ENCODE data around the gene OSER1. TPM values are rescaled to one million over a fixed set of nuclear protein-coding genes. Genes with fewer than 3 reads are reported as not detected.

Gene OSER1
- 10 to 100 TPM; 16.1 to 62.2 (median 25.0) TPM for total RNA-seq

- peak; percentile 90 for DNase-seq
- intact Hi-C loops (cut with DNase I): loop anchor here (10.0 kb wide), 2 partner anchors 254 to 404 kb away; no protein-coding TSS in a partner anchor
- Histone ChIP-seq H3K4me3 (peak within 1 kb of the TSS; percentile 76 to 98 (median 91)), H3K27me3 (no peaks in the 10 kb centered on the region), H3K9me3 (no peaks in the 10 kb centered on the region), H3K27ac (peak within 1 kb of the TSS; percentile 97 to 100 (median 100)), H3K36me3 (peaks cover 0 to 11% (median 0%) of the 10 kb centered on the region in 3 donors), H3K4me1 (peaks cover 7 to 64% (median 24%) of the 10 kb centered on the region in 3 donors)
- 0% methylated on average over 30 of the region's 79 CpGs for WGBS, 2 donors
- TF ChIP-seq CTCF (IDR thresholded peaks at IDR 0.05) (peak in 2 of 6 experiments; percentile 24 to 25), POLR2A (IDR thresholded peaks at IDR 0.05) (peak in 3 of 4 donors; percentile 92 to 98 (median 94))
These were observed at the start of gene OSER1 for GRCh38 chr20:44210406-44211176. TSS of gene OSER1 (minus strand) at chr20:44210771. CDS start at chr20:44206957, 3,814 bp downstream.

GRCh38 chr20:44258226-44258890, 47.8 kb upstream of the OSER1 start:
- WGBS, 2 donors: 88 to 91% methylated on average over 20 to 21 of the region's 28 CpGs
- intact Hi-C loops (cut with DNase I): no loop called here
- no peaks in the 10 kb centered on the region for H3K4me1 ChIP-seq

GRCh38 chr20:44256961-44257360, 46.4 kb upstream of the OSER1 start:
- TF ChIP-seq POLR2A (IDR thresholded peaks at IDR 0.05) (no peak), CTCF (IDR thresholded peaks at IDR 0.05) (no peak)

More at GRCh38 chr20:44258226-44258890, 47.8 kb upstream of the OSER1 start:
- no peak for DNase-seq
- Histone ChIP-seq H3K4me3 (no peak overlapping the region), H3K9me3 (no peaks in the 10 kb centered on the region), H3K27me3 (no peaks in the 10 kb centered on the region), H3K27ac (no peak overlapping the region), H3K36me3 (no peaks in the 10 kb centered on the region)
- TF ChIP-seq POLR2A (IDR thresholded peaks at IDR 0.05): no peak
- no peak for TF ChIP-seq CTCF (IDR thresholded peaks at IDR 0.05)

GRCh38 chr20:44255942-44256341, 45.4 kb upstream of the OSER1 start:
- Histone ChIP-seq H3K27ac (no peak overlapping the region), H3K4me1 (no peaks in the 10 kb centered on the region), H3K27me3 (no peaks in the 10 kb centered on the region), H3K9me3 (no peaks in the 10 kb centered on the region), H3K4me3 (no peak overlapping the region), H3K36me3 (no peaks in the 10 kb centered on the region)
- WGBS, 2 donors: 90% methylated on average over 1 of the region's 1 CpG; no CpG with 5 or more reads in 1 of the 2 donors
- DNase-seq: no peak
- intact Hi-C loops (cut with DNase I): no loop called here
- TF ChIP-seq CTCF (IDR thresholded peaks at IDR 0.05) (no peak), POLR2A (IDR thresholded peaks at IDR 0.05) (no peak)

More at GRCh38 chr20:44256961-44257360, 46.4 kb upstream of the OSER1 start:
- H3K27me3 ChIP-seq: no peaks in the 10 kb centered on the region
- no peak for DNase-seq
- intact Hi-C loops (cut with DNase I): no loop called here
- no peak overlapping the region for H3K27ac ChIP-seq
- WGBS, 2 donors: 76 to 90% methylated on average over 5 of the region's 21 CpGs
- H3K4me1 ChIP-seq: no peaks in the 10 kb centered on the region
- no peaks in the 10 kb centered on the region for H3K36me3 ChIP-seq
- H3K4me3 ChIP-seq: no peak overlapping the region
- H3K9me3 ChIP-seq: no peaks in the 10 kb centered on the region

GRCh38 chr20:44254073-44254472, 43.5 kb upstream of the OSER1 start:
- 73 to 80% methylated on average over 7 to 8 of the region's 8 CpGs for WGBS, 2 donors
- Histone ChIP-seq H3K4me3 (no peak overlapping the region), H3K9me3 (no peaks in the 10 kb centered on the region), H3K36me3 (no peaks in the 10 kb centered on the region), H3K27ac (no peak overlapping the region), H3K4me1 (no peaks in the 10 kb centered on the region), H3K27me3 (peaks cover 0 to 7% (median 0%) of the 10 kb centered on the region in 4 donors)
- intact Hi-C loops (cut with DNase I): no loop called here
- TF ChIP-seq POLR2A (IDR thresholded peaks at IDR 0.05) (no peak), CTCF (IDR thresholded peaks at IDR 0.05) (no peak)
- no peak for DNase-seq
